ENCODE results near the gene UFC1. TPM values are rescaled to one million over a fixed set of nuclear protein-coding genes. Genes with fewer than 3 reads are reported as not detected.

Gene UFC1
- total RNA-seq (10 to 100 TPM; 93.8 to 99.8 TPM), polyA plus RNA-seq (ENCODE audit: insufficient read length in 6 of 6) (100 to 1,000 TPM; 134 to 163 (median 152) TPM)
- long read RNA-seq, donor 1, transcript UFC1-206 (5 exons, 617 nt), result minor isoform, 9 of 247 reads
- long read RNA-seq, donor 1, transcript UFC1-201 (6 exons, 1,114 nt), result major isoform, 97 of 247 reads
- long read RNA-seq, donor 1, partial matches to known transcripts, result 137 of 247 reads
- long read RNA-seq, donor 1, other reads (novel, unspliced or antisense), result 0 of 247 reads
- long read RNA-seq, donor 2, transcript UFC1-206 (5 exons, 617 nt), result minor isoform, 6 of 87 reads
- long read RNA-seq, donor 2, transcript UFC1-201 (6 exons, 1,114 nt), result major isoform, 73 of 87 reads
- long read RNA-seq, donor 2, partial matches to known transcripts, result 7 of 87 reads
- long read RNA-seq, donor 2, other reads (novel, unspliced or antisense), result 0 of 87 reads
- long read RNA-seq, donor 3, transcript UFC1-201 (6 exons, 1,114 nt), result major isoform, 77 of 216 reads
- long read RNA-seq, donor 3, partial matches to known transcripts, result 134 of 216 reads
- long read RNA-seq, donor 3, other reads (novel, unspliced or antisense), result 0 of 216 reads
- long read RNA-seq, donor 4, transcript UFC1-201 (6 exons, 1,114 nt), result major isoform, 111 of 127 reads
- long read RNA-seq, donor 4, partial matches to known transcripts, result 5 of 127 reads
- long read RNA-seq, donor 4, other reads (novel, unspliced or antisense), result 7 of 127 reads
- long read RNA-seq, donor 5, transcript UFC1-201 (6 exons, 1,114 nt), result major isoform, 68 of 202 reads
- long read RNA-seq, donor 5, partial matches to known transcripts, result 126 of 202 reads
- long read RNA-seq, donor 5, other reads (novel, unspliced or antisense), result 0 of 202 reads
- long read RNA-seq, donor 6, transcript UFC1-201 (6 exons, 1,114 nt), result major isoform, 70 of 202 reads
- long read RNA-seq, donor 6, partial matches to known transcripts, result 126 of 202 reads
- long read RNA-seq, donor 6, other reads (novel, unspliced or antisense), result 0 of 202 reads
- long read RNA-seq, donor 7, transcript UFC1-201 (6 exons, 1,114 nt), result major isoform, 55 of 142 reads
- long read RNA-seq, donor 7, partial matches to known transcripts, result 82 of 142 reads
- long read RNA-seq, donor 7, other reads (novel, unspliced or antisense), result 0 of 142 reads
- long read RNA-seq, donor 8, transcript UFC1-201 (6 exons, 1,114 nt), result major isoform, 58 of 147 reads
- long read RNA-seq, donor 8, partial matches to known transcripts, result 84 of 147 reads
- long read RNA-seq, donor 8, other reads (novel, unspliced or antisense), result 0 of 147 reads
- long read RNA-seq, donor 9, result 0 reads
- long read RNA-seq, donor 10, transcript UFC1-201 (6 exons, 1,114 nt), result major isoform, 147 of 158 reads
- long read RNA-seq, donor 10, partial matches to known transcripts, result 0 of 158 reads
- long read RNA-seq, donor 10, other reads (novel, unspliced or antisense), result 10 of 158 reads
- long read RNA-seq, donor 11, transcript UFC1-201 (6 exons, 1,114 nt), result major isoform, 86 of 255 reads
- long read RNA-seq, donor 11, partial matches to known transcripts, result 161 of 255 reads
- long read RNA-seq, donor 11, other reads (novel, unspliced or antisense), result 0 of 255 reads
- long read RNA-seq, donor 12, transcript UFC1-201 (6 exons, 1,114 nt), result major isoform, 62 of 66 reads
- long read RNA-seq, donor 12, partial matches to known transcripts, result 0 of 66 reads
- long read RNA-seq, donor 12, other reads (novel, unspliced or antisense), result 0 of 66 reads

- ATAC-seq (peak; percentile 95), DNase-seq (peak; percentile 83 to 92 (median 88))
- Histone ChIP-seq H3K36me3 (peaks cover 0 to 20% of the 10 kb centered on the region in 2 donors), H3K4me3 (peak within 1 kb of the TSS; percentile 61 to 66), H3K27ac (peak within 1 kb of the TSS; percentile 94 to 96), H3K4me1 (peaks cover 2 to 28% of the 10 kb centered on the region in 2 donors), H3K27me3 (no peaks in the 10 kb centered on the region), H3K9me3 (no peaks in the 10 kb centered on the region)
- intact Hi-C loops (cut with DNase I), result no loop called here
- TF ChIP-seq CTCF (IDR thresholded peaks at IDR 0.05), result no peak
Measured at GRCh38 chr1:161153682-161154337, at the start of gene UFC1. Gene UFC1, plus strand, starts transcription at chr1:161153978. Its CDS starts 20 bp downstream, at chr1:161153998.

- ATAC-seq (no peak), DNase-seq (no peak)
- Histone ChIP-seq H3K27ac (no peak overlapping the region), H3K4me1 (peaks cover 0 to 7% of the 10 kb centered on the region in 2 donors), H3K36me3 (peaks cover 0 to 19% of the 10 kb centered on the region in 2 donors), H3K27me3 (no peaks in the 10 kb centered on the region), H3K9me3 (no peaks in the 10 kb centered on the region), H3K4me3 (no peak overlapping the region)
- intact Hi-C loops (cut with DNase I), result no loop called here
- TF ChIP-seq CTCF (IDR thresholded peaks at IDR 0.05), result no peak
Measured at GRCh38 chr1:161106431-161106830, 47.3 kb upstream of the UFC1 start.

- DNase-seq, result no peak
- no peak overlapping the region for H3K4me3 ChIP-seq
- H3K4me1 ChIP-seq, result peaks cover 5 to 53% of the 10 kb centered on the region in 2 donors
- H3K36me3 ChIP-seq, result peaks cover 0 to 9% of the 10 kb centered on the region in 2 donors
- TF ChIP-seq CTCF (IDR thresholded peaks at IDR 0.05), result no peak
- no peak overlapping the region for H3K27ac ChIP-seq
- intact Hi-C loops (cut with DNase I), result no loop called here
- no peak for ATAC-seq
- no peaks in the 10 kb centered on the region for H3K27me3 ChIP-seq
- H3K9me3 ChIP-seq, result no peaks in the 10 kb centered on the region
Measured at GRCh38 chr1:161111117-161111516, 42.7 kb upstream of the UFC1 start.

GRCh38 chr1:161111527-161111926 is 42.3 kb upstream of the UFC1 start:
- H3K27ac ChIP-seq, result no peak overlapping the region
- peaks cover 9 to 58% of the 10 kb centered on the region in 2 donors for H3K4me1 ChIP-seq

More at GRCh38 chr1:161111527-161111926, 42.3 kb upstream of the UFC1 start:
- ATAC-seq, result no peak
- intact Hi-C loops (cut with DNase I), result no loop called here
- no peaks in the 10 kb centered on the region for H3K9me3 ChIP-seq
- H3K27me3 ChIP-seq, result no peaks in the 10 kb centered on the region
- H3K36me3 ChIP-seq, result peaks cover 0 to 9% of the 10 kb centered on the region in 2 donors
- H3K4me3 ChIP-seq, result no peak overlapping the region
- no peak for DNase-seq
- no peak for TF ChIP-seq CTCF (IDR thresholded peaks at IDR 0.05)
